ENCODE results near the gene NRN1.
"Not testable (repeated sequence)": the region's sequence is repeated elsewhere in the genome, so short reads cannot be mapped to it uniquely, and the experiment has no call there.

Gene NRN1

DNA sequence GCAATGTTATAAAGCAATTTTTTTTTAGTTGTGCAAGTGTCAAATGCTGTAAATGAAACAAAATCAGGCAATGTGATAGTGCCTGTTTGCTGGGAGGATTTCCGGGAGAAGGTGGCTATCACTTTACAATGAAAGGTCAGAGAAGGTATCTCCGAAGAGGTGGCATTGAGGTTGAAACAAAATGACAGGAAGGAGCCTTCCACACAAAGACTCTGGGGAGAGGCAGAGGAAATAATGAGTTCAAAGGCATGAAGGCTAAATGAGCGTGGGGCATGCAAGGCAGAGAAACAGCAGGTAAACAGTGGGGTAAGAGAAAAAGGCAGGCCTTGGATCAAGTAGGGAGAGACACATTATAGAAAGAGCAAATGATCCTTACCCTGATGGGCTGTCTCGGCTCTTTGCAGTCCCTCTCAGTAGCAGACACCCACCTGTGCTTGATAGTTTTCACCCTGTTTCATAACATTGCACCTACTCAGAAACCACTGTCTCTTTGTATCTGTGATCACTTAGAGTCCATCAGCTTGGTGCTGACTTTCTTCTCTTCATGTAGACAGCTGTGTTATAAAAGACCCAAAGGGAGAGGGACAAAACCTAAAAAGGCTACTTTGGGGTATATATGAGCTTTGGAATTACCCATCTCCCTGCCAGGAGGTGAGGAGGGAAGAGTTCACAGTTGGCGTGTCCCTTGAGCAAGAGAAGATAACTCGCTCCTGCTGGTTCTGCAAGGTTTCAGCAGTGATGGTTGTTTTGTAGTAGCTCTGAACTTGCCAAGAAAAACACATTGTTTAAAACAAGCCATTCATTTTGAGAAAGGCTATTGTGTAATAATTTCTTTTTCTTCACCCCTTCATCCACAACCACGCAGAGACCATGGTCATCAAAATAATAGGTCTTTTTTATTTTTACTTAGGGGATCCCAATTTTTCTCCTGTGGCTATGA is 22.3 kb downstream of the NRN1 start:
- in situ Hi-C loops (cut with MboI; ENCODE audit: low sequenced_read_pairs), result no loop called here

DNA sequence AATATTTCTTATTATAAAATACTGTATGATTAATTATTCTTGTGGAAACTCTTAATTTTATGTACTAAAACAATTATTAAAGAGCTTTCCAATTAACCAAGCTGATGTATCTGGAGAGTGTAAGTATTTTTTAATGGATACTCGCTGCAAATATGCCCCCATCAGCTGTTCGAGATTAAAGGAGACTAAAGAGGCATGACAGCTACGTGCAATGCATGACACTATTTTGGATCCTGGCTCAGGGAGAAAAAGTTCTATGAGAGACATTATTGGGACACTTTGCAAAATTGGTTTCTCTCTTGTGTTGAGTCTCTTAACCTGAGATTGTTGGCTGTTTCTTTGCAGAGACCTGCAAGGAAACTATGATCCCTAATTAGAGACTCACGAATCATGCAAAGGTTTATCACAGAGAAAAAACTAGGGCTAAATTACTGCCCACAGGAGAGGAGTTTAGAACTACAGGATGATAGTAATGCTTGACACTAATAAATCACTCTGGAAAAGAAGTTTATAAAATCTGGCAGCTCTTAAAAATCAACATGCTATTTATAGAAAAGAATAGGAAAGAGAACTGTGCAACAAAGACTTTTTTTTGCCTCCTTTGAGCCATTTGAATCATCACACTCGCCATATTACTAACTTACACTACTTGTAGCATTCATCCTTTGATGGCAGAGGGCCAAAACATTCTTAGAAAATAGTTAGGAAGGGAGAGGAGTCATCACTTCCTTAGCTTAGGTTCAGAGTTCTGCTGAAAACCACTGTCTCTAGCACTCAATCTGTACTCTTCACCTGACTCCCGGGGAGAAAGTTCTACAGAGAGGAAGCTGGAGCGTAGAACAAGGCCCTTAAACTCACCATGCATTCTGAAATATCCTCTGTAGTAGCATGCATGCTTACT is 25.3 kb downstream of the NRN1 start:
- in situ Hi-C loops (cut with MboI; ENCODE audit: low sequenced_read_pairs), result no loop called here

DNA sequence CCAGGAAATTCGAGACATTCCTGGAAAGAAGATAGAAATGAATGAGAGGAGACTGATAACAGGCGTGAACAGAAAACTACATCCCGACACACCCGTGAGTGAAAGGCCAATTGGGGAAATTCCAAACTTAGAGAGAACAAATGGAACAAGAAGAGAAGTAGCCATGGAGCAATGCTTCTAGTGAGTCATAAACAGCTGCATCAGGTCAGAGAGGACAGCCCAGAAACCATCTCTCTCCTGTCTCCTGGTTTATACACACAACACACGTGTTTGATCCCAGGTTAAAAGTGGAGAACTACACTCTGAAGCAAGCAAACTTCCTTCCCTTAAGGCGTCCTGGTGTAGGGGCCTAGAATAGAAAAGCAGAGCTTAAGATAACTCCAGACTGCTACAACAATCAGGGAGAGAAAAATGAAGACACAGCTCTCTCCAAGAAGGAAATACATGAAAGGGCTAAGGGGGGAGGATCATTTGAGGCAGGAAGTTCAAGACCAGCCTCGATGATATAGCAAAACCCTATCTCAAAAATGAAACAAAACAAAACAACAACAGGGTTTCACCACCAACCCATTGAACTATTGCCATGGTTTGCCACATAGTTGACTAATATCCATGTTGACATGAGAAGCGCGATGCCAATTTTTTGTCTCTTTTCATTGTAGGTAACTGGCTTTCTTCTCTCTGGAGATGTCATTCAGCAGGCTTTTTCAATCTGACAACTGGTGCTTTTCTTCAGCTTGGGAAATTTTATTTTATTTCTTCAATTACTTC is 26.9 kb downstream of the NRN1 start:
- in situ Hi-C loops (cut with MboI; ENCODE audit: low sequenced_read_pairs), result no loop called here

DNA sequence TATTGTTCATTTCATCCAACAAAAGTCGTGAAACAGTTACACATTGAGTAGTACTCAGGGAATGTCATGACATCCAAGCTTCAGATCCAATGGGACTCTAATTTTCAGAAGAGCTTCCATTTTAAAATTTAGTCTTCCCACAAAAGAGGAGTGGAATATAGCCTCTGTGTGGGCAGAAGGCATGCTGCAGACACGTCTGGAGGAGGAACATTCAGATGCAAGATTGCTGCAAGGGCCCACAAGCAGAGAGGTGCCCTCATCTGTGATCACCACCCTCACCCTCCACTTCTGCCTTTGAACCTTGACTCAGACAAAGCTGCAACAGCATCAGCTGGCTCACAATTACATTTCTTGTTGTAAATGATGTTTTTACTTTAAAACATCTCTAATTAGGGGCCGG is 29.9 kb downstream of the NRN1 start:
- in situ Hi-C loops (cut with MboI; ENCODE audit: low sequenced_read_pairs), result no loop called here

DNA sequence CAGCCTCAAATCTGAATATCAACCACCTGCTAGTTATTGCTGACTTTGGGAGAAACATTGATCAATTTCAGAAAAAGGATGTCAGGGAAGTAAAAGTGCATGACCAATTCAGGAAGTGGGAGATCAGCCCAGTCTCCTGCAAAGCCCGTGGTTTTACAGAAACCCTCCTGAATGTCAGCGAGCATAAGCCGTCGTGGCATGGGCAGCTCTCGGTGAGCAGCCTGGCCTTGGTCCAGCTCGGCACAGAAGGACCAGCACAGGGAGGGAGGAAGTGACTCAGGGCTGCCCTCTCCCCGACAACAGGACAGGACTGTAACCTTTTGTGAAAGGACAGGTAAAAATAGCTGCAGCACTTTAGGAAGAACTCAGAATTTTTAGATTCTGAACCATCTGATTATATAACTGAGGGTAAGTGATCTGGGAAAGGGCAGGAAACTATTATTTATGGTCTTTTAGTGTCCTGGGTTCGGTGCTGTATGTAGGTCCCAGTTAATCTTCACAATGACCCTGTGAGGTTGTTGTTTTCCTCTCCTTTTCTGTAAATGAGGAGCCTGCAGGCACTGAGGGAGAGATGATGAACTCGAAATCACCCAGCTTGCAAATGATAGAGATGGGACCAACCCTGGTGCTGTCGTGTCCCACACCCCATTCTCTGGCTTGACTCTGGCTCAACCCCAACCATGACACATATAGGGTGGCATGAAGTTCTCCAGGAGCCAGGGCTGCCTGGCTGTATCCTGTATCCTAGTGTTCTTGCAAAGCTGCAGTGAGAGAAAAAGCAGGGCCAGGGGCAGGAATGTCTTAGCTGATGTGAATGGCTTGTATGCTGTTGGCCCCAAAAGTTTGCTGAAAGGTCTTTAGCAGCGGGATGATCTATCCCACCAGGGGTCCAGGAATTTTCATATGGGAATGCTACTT is 37.6 kb downstream of the NRN1 start:
- in situ Hi-C loops (cut with MboI; ENCODE audit: low sequenced_read_pairs), result no loop called here

DNA sequence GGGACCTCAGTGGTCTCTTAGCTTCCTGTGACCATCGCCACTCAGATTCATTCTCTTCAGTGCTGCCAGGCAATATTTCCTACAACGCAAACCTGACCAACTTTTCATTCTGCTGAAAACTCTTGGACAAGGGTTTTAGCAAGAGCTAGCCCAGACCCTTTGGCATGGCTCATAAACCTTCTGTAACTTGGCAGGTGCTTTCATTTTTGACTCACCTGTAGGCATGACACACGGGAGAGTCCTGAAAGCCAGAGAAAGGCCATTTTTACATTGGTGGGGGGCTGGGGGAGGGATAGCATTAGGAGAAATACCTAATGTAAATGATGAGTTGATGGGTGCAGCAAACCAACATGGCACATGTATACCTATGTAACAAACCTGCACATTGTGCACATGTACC is 38.7 kb downstream of the NRN1 start:
- in situ Hi-C loops (cut with MboI; ENCODE audit: low sequenced_read_pairs), result not testable (repeated sequence)

DNA sequence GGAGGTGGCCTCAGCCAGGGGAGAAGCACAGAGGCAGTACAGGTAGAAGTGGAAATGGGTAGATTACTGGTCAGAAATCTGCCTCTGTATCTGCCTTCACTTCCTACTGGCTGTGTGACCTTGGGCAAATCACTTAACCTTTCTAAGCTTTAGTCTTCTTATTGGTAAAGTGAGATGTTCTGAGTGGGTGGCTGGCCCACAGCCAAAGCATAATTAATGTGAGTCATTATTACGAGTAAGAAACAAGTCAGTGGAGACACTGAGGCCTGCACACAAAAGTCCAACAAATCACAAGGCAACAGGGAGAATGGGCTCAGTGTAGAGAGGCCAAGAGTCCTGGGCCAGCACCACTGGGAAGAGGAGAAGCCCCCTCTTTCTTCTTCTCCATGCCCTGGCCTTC is 39.1 kb downstream of the NRN1 start:
- in situ Hi-C loops (cut with MboI; ENCODE audit: low sequenced_read_pairs), result no loop called here

DNA sequence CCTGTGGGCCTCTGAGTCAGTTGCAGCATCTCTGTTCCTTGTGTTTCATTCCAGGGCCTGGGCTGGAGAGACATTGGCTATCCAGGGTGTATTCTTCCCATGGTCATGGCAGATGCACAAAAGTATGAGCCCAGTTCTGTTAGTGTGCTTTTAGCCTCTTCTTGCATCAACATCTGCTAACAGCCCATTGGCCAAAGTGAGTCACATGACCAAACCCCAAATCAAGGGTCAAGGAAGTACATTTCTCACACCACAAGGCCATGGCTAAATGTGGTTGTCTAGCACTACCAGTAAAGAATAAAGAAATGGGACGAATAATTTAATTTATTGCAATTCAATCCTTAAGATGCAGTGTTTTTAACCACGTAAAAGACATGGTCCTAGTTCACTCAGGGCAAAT is 43.9 kb downstream of the NRN1 start:
- in situ Hi-C loops (cut with MboI; ENCODE audit: low sequenced_read_pairs), result no loop called here

DNA sequence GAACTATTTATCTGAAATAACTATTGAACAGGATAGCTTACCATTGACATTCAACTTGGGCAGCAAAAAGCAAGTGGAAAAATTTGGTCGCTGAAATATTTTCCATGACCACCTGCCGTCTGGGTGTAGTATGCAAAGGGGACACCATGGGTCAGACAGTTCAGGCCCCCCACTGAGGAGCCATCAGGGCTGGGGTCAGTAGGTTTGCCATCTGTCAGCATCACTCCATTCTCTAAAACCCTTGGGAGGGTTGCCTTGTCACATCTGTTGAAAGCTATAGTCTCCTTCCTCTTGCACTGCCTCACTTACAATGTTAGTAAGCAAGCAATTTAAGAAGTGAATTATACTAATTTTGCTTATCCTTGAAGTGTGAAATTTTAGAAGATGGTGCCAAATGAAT is 44.9 kb downstream of the NRN1 start:
- in situ Hi-C loops (cut with MboI; ENCODE audit: low sequenced_read_pairs), result no loop called here

DNA sequence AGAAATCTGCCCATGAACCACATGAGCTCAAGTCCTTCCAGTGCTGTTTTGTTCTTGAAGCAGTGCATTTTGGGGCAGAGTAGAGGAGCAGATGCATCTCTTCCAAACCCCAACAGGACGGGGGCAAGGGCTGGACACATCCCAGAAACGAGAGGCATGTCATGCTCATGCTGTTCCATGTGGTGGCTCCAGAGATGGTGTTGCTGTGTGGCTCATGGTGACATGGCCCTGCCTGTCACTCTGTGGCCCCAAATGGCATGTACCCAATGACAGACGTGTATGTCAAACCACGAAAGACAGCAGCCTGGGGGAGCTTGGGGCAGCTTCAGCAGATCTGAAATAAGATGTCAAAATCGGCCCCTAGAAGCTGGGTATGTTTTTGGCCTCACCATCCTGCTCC is 46.3 kb downstream of the NRN1 start:
- in situ Hi-C loops (cut with MboI; ENCODE audit: low sequenced_read_pairs), result no loop called here

DNA sequence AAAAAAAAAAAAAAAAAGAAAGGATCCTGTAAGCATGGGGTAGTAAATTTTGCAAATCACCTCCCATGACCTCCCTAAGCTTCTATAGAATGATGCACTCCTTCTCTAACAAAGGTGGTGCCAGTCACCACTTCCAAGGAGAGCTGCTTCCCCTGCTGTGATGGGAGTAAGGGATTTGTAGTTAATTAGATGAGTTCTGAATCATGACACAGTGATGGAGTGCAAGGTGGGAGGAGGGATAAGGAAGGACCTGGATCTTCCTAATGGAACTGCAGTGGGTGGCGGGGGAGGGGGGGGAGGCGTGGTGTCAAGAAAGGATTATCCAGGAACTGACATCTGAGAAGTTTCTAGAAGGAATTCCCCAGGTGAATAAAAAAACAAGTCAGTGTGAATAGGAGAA is 47.8 kb downstream of the NRN1 start:
- in situ Hi-C loops (cut with MboI; ENCODE audit: low sequenced_read_pairs), result no loop called here

DNA sequence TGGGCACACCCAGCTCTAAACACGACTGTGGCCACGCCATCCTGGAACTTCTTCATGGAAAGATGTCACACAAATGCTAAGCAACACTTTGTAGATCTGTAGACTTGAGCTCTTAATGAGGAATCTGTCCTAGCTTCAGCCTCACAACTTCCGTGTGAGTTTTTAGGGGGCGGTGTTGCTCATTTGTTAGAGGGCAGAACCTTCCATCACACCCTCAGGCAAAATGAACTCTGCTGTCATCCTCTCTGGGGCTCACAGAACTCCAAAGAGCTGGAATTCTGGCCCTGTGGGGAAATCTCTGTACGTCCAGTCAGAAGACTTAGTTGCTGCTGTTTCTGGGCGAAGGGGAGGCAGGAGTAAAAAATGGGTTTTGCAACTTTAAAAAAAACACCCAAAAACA is 49.8 kb downstream of the NRN1 start:
- in situ Hi-C loops (cut with MboI; ENCODE audit: low sequenced_read_pairs), result no loop called here

DNA sequence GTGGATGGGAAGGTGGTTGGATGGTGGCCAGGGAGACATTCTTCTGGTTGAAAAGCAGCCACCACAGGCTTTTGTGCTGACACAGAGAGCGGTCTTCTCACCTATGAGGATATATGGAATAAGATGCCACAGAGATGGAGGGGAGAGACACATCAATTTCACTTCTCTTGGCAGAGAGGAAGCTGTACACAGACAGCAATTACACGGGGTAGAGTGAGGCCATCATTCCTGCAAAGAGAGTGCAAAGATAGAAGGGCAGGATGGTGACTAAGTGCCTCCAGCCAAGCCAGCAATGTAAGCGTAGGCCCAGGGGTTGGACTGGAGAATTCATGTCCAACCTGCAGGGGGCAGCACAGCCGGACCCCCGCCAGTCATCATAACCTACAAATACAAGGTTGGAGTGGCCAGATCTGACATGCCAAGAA is 56.4 kb downstream of the NRN1 start:
- in situ Hi-C loops (cut with MboI; ENCODE audit: low sequenced_read_pairs), result no loop called here

Measured in HL-60/S4 treated with phorbol 12-myristate 13-acetate at 8.2 ng/mL for 4 days and 3 days (cell line).